Stimulated activated CD8-positive, alpha-beta memory T cell treated with anti-CD3 and anti-CD28 coated beads, Interleukin-15, amount 100 ng/mL, for 48 hours (primary cell): ENCODE measurements around the gene TRIM60.
"Not testable (repeated sequence)": the region's sequence is repeated elsewhere in the genome, so short reads cannot be mapped to it uniquely, and the experiment has no call there.

Source experiments
- DNase-seq, 2 donors: peaks; one replicate each; pipeline ENCODE4 v3.0.0-alpha.2; 2020; ENCODE audit warnings: low read depth in 2 of 2

TRIM60 gene

GRCh38 chr4:165053645-165054044 is 21.8 kb downstream of the TRIM60 start, which contains the start of gene TRIM75:
Gene TRIM75, plus strand, starts transcription at chr4:165053866. Its CDS starts 5,282 bp downstream, at chr4:165059148.
- no peak for DNase-seq

GRCh38 chr4:165055601-165056000 is 23.8 kb downstream of the TRIM60 start:
- no peak for DNase-seq

DNA sequence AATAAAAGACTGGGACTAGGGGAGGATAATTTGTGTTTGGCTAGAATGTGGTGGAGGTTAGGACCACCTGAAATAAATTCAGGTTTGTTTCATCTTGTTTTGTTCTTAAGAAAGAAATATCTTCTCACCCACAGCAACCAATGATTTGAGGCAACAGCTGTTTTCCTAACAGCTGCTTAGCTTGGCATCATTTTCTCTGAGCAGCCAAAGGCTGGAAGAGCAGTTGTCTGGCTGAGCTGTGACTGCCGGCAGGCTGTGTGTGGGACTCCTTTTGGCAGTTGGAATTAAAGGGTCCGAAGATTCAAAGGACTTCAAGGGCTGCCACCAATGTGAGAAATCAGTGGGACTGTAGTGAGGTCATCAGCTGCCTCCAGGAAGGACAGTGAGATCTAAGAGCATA is 26.9 kb downstream of the TRIM60 start:
- DNase-seq, result no peak

DNA sequence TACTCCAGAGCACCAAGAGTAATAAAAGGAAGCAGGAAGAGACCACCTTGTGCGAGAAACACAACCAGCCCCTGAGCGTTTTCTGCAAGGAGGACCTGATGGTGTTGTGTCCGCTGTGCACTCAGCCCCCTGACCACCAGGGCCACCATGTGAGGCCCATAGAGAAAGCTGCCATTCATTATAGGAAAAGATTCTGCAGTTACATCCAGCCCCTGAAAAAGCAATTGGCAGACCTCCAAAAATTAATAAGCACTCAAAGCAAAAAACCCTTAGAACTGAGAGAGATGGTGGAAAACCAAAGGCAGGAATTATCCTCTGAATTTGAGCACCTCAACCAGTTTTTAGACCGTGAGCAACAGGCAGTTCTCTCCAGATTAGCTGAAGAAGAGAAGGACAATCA is 27.6 kb downstream of the TRIM60 start:
- DNase-seq, result no peak

DNA sequence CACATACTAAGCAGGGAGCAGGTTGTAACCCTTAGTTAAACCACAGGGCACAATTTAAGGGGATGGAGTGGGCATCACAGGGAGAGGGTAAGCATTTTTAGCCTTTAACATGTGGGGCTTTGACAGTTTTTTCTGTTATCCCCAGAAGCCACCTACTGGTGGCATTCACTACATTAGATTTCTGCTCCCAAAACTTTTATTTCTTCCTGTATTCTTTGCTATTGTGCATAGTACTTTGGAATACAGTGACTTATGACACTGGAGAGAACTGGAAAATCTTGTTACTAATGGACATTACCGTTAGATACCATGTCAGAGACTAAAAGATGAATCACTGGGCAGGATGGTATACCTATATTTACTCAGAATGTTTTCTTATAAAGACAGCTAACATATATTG is 29.1 kb downstream of the TRIM60 start:
- DNase-seq, result no peak

GRCh38 chr4:165070560-165070959 is 38.8 kb downstream of the TRIM60 start:
- DNase-seq, result no peak

- not testable (repeated sequence) for DNase-seq
Measured at GRCh38 chr4:165073346-165073745, 41.5 kb downstream of the TRIM60 start.

GRCh38 chr4:165077034-165077578 is 45.3 kb downstream of the TRIM60 start:
- no peak for DNase-seq

DNA sequence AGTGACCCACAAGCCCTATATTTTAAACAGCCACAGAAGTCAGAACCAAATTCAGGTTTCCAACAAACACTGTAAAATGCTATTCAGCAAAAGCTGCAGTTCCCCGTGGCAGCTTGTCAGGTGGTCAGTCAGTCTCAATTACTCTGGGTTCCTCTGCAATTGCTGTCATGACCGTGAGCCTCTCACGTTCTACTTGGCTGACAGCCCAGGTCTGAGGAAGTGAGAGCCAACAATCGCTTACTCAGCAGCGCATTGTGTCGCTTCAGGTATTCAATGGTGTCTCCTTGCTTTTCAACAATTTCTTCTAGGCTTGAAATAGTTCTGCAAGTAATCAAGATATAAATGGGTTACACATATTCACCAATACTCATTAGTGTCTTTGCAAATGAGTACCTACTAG is 47.7 kb downstream of the TRIM60 start:
- no peak for DNase-seq

- not testable (repeated sequence) for DNase-seq
Measured at GRCh38 chr4:165084787-165085186, 53.0 kb downstream of the TRIM60 start.

- DNase-seq, result no peak
Measured at GRCh38 chr4:165085946-165086345, 54.1 kb downstream of the TRIM60 start.

- no peak for DNase-seq
Measured at GRCh38 chr4:165088366-165088765, 56.6 kb downstream of the TRIM60 start.
